Measurements from ENCODE around the gene AQP6. TPM values are rescaled to one million over a fixed set of nuclear protein-coding genes. Genes with fewer than 3 reads are reported as not detected.

The AQP6 gene
- total RNA-seq, 1 donor from 2014 or later = not detected

GRCh38 chr12:49942921-49943624 is 29.7 kb upstream of the AQP6 start:
- intact Hi-C loops (cut with micrococcal nuclease) = no loop called here

- intact Hi-C loops (cut with micrococcal nuclease) = no loop called here
Observed at GRCh38 chr12:49943625-49943960, 29.2 kb upstream of the AQP6 start.

- intact Hi-C loops (cut with micrococcal nuclease) = no loop called here
Observed at GRCh38 chr12:49944046-49944445, 28.7 kb upstream of the AQP6 start.

- intact Hi-C loops (cut with micrococcal nuclease) = no loop called here
Observed at GRCh38 chr12:49944718-49945117, 28.0 kb upstream of the AQP6 start.

- intact Hi-C loops (cut with micrococcal nuclease) = no loop called here
Observed at GRCh38 chr12:49945394-49946080, 27.2 kb upstream of the AQP6 start.

GRCh38 chr12:49946086-49946485 is 26.7 kb upstream of the AQP6 start:
- intact Hi-C loops (cut with micrococcal nuclease) = no loop called here

- intact Hi-C loops (cut with micrococcal nuclease) = no loop called here
Observed at GRCh38 chr12:49946497-49946896, 26.2 kb upstream of the AQP6 start.

GRCh38 chr12:49947593-49948226 is 25.0 kb upstream of the AQP6 start:
- intact Hi-C loops (cut with micrococcal nuclease) = no loop called here

- intact Hi-C loops (cut with micrococcal nuclease) = no loop called here
Observed at GRCh38 chr12:49948866-49949845, 23.6 kb upstream of the AQP6 start.

- intact Hi-C loops (cut with micrococcal nuclease) = no loop called here
Observed at GRCh38 chr12:49949866-49950265, 22.9 kb upstream of the AQP6 start.

- intact Hi-C loops (cut with micrococcal nuclease) = no loop called here
Observed at GRCh38 chr12:49950273-49951251, 22.2 kb upstream of the AQP6 start, which contains the start of gene AQP2. TSS of gene AQP2 (plus strand) at chr12:49950737. CDS start at chr12:49950831, 94 bp downstream.

DNA sequence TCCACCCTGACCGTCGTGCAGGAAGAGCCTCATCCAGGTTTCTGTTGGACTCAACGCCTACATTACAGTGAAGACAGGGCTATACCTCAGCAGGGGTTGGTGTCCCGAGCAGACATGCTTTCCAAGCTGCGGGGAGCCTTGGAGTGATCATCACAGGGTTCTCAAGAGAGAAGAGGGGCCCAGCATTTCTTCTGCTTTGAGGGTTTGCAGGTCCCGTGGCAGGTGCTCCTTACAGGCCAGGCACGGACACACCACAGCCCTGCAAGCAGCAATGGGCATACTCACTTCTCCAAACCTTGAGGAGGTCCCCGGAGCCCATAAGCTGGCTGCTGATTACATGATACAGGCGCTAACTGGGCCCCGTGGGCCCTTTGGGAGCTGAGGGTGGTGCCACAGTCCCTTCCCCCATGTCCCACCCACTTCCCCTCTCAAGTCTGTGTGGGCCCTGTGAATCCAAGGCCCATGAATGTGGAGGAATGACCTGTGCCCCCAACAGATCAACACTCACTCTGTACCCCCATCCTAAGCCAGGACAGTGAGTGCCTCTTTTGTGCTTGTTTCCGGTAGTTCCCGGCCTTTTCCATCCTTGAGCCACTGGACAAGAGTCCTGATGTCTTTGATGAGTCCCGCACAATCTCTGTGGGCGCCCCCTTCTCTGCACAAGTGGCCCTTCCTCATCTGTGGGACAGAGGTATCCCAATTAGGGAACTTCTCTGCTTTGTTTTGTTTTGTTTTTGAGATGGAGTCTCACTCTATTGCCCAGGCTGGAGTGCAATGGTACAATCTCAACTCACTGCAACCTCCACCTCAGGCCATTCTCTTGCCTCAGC is 21.1 kb upstream of the AQP6 start:
- intact Hi-C loops (cut with micrococcal nuclease) = no loop called here

DNA sequence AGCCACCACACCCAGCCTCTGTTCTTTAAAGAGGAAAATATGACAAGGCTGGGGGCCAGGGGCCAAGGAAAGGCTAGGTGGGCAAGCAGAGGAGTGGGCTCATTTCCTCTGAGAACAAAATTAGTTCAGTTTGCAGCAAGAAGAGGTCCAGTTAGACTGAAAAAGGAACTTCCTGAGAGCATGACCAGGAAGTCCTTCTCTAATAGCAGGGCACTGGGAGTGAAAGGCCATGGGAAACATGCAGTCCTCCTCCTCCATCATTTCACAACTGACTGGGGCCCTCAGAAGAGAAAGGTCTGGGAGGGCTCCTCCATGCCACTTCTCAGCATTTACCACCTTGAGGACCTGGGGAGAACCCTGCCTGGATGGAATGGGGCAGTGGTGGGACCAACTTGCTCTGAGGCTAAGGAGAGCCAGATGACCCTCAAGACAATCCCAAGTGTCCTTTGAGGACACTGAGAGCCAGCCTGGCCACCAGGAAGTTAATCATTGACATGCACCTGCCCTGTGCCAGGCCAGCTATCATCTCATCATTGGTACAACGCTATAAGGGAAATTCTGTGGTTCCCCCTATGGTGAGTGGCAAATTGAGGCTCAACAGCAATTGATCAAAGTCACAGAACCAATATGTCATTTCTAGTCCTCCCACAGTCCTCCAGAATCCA is 20.2 kb upstream of the AQP6 start:
- intact Hi-C loops (cut with micrococcal nuclease) = no loop called here

- intact Hi-C loops (cut with micrococcal nuclease) = no loop called here
Observed at GRCh38 chr12:49953151-49953550, 19.6 kb upstream of the AQP6 start.

- intact Hi-C loops (cut with micrococcal nuclease) = no loop called here
Observed at GRCh38 chr12:49953961-49954846, 18.5 kb upstream of the AQP6 start.

- intact Hi-C loops (cut with micrococcal nuclease) = no loop called here
Observed at GRCh38 chr12:49954863-49955830, 17.6 kb upstream of the AQP6 start.

All from T-helper 2 cell treated with Interferon-gamma antibody and Interleukin-4, amounts not matched to agents 100 ng/mL and 5 ng/mL, for 36 hours (primary cell).